GM19193 (cell line): ENCODE data around the gene GRIK4.

Experiments used
- POLR2A ChIP-seq: IDR thresholded peaks from 4 replicates; pipeline ENCODE4 v1.6.1; 2011; ENCODE audit not compliant: insufficient read depth, insufficient read length; ENCODE audit errors: extremely low read depth

Gene GRIK4

GRCh38 chr11:120853435-120853834 lies 341.9 kb downstream of the GRIK4 start:
- TF ChIP-seq POLR2A: no peak

DNA sequence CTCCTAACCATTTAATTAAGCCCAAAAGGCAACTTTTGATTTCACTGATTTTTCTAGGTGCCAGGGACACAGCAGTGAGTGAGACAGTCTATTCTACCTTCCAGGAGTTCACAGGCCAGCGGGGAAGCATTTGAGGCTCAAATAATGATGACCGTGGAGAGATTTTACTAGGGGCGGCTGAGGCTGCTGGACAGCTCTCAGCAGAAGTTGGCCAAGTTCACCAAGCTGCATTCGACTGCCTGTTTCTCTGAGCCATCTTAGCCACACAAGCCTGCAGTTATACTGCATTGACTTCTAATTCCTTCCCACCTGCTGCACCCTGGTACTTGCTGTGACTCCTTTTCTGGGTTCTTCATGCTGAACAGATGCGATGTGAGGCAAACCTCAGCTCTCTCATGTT lies 343.4 kb downstream of the GRIK4 start:
- no peak for TF ChIP-seq POLR2A

DNA sequence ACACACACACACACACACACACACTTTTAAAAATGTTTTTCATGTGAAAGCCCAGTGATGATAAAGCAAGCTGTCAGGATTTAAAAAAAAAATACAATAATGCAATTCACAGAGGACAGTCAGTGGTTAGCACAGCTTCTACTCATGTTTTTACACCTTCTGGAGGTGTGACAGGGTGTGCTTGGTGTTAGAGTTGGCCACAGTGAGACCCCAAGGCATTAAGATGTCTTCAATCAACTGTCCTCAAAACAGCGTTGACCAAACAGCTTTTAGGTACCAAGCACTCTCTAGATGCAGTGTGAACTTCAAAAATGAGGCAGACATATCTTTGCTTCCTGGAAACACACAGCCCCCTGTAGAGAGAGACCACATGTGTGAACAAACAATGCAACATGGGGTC lies 346.0 kb downstream of the GRIK4 start:
- no peak for TF ChIP-seq POLR2A

DNA sequence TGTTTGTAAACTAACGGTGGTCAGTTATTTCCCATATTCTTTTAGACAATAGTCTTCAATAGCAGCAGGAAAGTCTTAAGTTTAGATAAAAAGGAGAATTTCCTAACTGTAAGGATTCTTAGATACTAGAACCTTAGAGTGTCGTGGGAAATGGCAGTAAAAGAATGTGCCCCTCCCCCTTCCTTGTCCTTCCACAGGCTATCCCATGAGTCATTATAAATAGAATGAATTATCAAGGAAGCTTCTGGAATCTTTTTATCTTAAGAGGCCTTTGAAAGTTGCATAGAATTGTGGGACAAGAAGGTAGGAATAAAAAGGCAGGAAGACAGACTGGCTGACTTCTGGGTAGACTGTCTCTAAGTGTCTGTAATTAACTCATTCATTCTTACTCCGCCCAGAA lies 347.2 kb downstream of the GRIK4 start:
- no peak for TF ChIP-seq POLR2A

- TF ChIP-seq POLR2A: no peak
Observed at GRCh38 chr11:120859552-120860295, 348.2 kb downstream of the GRIK4 start.

GRCh38 chr11:120863359-120863758 lies 351.8 kb downstream of the GRIK4 start:
- TF ChIP-seq POLR2A: no peak

GRCh38 chr11:120867024-120867423 lies 355.5 kb downstream of the GRIK4 start:
- no peak for TF ChIP-seq POLR2A

DNA sequence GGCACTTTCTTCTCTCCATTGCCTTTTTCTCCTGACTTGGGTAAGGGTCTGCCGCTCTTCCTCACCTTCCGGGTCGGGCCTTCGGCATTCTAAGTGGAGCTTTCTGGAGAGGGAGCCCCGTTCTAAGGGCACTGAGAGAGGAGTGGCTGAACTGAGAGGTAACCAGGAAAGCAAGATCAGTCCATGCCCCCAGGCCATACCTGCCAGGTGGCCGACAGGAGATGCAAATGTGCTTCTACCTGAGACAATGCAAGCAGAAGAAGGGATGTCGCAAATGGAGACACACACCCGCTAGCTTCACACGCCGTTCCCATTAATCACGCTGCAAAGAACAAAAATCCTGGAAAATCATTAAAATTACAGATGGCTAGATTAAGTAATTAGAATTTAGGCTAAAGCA lies 356.0 kb downstream of the GRIK4 start:
- TF ChIP-seq POLR2A: no peak

DNA sequence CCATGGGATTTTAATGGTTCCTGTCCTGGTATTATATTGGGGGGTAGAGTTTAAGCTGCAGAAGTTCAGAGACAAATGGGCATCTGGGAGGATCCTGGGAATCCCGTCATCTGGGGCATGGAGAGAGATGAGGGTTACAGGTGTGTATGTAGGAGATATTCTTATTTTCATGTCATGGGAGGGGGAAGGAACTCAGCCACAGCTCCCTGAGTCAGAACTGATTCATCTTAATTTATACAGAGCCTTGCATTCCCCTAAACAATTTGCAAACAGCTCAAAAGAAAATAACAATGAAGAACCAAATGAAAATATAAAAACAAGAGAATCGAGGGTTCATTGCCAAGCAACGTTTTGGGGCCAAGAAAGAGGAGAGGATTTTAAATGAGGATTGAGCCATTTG lies 356.4 kb downstream of the GRIK4 start:
- no peak for TF ChIP-seq POLR2A

DNA sequence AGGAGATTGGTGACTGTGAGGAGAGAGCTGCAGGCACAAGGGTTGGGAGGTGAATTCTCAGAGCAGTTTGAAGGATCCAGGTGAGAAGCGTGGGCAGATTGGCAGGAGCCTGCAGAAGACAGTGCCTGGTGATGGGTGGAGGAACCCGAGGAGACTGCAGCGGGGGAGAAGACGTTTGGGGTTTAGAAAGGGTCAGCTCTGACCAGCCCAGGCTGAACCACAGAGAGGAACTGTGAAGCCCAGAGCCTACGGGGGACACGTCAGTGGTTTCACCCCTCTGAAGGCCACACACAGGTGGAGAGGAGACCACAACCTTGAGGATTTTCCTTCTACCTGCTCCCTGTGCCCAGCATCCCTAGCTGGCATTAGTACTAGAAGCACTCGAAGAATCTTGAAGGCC lies 357.5 kb downstream of the GRIK4 start:
- TF ChIP-seq POLR2A: no peak

- TF ChIP-seq POLR2A: no peak
Observed at GRCh38 chr11:120869516-120870011, 358.0 kb downstream of the GRIK4 start.

GRCh38 chr11:120871194-120871593 lies 359.6 kb downstream of the GRIK4 start:
- TF ChIP-seq POLR2A: no peak

DNA sequence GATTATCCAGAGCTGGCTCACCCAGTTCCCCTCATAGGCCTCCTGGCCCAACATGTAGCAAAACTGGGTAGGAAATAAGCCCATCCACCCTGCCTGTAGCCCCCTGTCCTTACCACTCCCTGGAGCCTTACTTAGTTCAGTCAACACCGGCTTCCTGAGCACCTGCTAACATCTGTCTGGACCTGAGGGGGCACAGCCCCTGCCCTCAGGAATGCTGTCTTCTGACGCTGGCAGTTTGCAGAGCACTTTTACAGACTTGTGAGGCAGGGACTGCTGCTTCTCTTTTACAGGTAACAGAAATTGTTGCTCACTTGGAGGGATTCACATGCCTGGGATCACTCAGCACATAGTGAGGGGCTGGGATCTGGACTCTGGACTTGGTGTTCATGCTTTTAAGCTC lies 360.4 kb downstream of the GRIK4 start:
- TF ChIP-seq POLR2A: no peak

DNA sequence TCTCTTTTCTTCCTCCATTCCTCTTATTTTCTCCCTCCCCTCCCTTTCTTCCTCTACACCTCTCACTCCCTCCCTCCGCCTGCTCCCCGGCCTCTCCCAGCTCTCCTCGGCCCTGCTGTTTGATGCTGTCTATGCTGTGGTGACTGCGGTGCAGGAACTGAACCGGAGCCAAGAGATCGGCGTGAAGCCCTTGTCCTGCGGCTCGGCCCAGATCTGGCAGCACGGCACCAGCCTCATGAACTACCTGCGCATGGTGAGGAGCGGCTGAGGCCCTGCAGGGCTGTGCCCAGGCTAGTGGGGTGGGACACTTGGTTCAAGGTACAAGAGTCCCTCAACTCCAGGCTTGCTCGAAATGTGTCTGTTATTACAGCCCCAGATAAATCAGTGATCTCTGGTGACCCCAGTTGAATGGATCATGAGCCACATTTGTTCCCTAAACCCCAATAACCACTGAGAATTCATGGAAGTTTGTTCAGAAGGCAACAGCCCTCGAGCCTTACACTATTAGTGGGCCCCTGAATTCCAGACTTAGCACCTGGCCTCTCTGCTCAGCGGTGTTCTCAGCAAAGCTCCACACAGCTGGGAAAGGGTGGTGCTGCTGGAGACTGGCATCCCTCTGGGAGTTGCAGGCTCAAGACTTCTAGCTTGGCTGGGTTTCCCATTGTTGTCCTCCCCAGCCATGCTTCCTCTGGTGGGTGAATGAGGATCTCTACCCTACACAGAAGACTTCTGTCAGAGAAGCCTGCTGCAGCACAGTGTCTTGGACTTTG lies 362.6 kb downstream of the GRIK4 start:
- TF ChIP-seq POLR2A: no peak

DNA sequence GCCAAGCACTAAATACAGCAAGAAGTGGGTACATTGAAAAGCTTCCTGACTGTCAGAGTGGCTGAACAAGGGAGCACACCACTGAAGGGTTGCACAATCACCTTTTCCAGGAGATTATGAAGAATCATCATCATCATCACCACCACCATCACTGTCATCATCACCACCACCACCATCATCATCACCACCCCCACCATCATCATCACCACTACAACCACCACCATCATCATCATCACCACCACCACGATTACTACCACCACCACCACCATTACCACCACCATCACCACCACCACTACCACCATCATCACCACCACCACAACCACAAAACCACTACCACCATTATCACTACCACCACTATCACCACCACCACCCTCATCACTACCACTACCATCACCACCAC lies 364.4 kb downstream of the GRIK4 start:
- no peak for TF ChIP-seq POLR2A
